ENCODE data around the gene PAM16.

Gene PAM16

DNA sequence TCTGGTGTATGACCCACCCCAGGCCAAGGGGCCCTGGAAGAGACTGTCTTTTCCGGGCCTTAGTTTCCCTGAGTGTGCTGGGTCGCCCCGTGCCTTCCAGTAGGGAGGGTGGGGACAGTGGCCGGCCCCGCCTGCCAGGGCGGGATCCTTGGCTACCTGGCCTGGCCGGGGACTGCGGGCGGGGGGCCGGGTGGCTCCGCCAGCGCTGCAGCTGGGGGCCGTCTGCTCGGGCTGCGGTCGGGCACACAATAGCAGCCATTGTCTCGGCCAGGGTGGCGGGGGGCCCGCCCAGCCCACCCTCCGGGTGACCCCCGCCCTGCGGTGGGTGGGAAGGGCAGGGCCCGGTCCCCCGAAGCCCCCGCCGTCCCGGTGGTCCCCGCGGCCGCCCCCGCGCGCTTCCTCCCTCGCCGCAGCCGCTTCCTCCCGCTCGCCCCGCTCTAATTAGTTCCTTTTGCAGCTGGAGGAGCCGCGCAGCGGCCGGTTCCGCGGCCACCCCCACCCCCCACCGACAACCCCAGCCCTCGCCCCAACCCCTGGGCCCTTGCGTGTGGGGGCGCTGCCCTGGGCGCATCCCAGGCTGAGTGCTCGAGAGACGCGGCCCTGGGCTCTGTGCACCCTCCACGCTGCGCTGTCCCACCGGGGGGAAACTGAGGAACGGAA, 23.6 kb downstream of the PAM16 start:
- TF ChIP-seq, protein P1, sequence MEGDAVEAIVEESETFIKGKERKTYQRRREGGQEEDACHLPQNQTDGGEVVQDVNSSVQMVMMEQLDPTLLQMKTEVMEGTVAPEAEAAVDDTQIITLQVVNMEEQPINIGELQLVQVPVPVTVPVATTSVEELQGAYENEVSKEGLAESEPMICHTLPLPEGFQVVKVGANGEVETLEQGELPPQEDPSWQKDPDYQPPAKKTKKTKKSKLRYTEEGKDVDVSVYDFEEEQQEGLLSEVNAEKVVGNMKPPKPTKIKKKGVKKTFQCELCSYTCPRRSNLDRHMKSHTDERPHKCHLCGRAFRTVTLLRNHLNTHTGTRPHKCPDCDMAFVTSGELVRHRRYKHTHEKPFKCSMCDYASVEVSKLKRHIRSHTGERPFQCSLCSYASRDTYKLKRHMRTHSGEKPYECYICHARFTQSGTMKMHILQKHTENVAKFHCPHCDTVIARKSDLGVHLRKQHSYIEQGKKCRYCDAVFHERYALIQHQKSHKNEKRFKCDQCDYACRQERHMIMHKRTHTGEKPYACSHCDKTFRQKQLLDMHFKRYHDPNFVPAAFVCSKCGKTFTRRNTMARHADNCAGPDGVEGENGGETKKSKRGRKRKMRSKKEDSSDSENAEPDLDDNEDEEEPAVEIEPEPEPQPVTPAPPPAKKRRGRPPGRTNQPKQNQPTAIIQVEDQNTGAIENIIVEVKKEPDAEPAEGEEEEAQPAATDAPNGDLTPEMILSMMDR (IDR thresholded peaks at IDR 0.05; ENCODE audit: low read depth, low read length) = no peak
- H3K4me3 ChIP-seq (ENCODE audit: low read depth, low read length) = peak overlapping the region; percentile 17
- in situ Hi-C loops (cut with HindIII; ENCODE audit: low sequenced_read_pairs) = no loop called here
- no peak for DNase-seq (ENCODE audit: low read depth, low spot score)

- TF ChIP-seq, protein P1 (IDR thresholded peaks at IDR 0.05; ENCODE audit: low read depth, low read length) = no peak
- H3K4me3 ChIP-seq (ENCODE audit: low read depth, low read length) = no peak overlapping the region
- in situ Hi-C loops (cut with HindIII; ENCODE audit: low sequenced_read_pairs) = no loop called here
- DNase-seq (ENCODE audit: low read depth, low spot score) = no peak
Observed at GRCh38 chr16:4325253-4325758, 25.8 kb downstream of the PAM16 start.

DNA sequence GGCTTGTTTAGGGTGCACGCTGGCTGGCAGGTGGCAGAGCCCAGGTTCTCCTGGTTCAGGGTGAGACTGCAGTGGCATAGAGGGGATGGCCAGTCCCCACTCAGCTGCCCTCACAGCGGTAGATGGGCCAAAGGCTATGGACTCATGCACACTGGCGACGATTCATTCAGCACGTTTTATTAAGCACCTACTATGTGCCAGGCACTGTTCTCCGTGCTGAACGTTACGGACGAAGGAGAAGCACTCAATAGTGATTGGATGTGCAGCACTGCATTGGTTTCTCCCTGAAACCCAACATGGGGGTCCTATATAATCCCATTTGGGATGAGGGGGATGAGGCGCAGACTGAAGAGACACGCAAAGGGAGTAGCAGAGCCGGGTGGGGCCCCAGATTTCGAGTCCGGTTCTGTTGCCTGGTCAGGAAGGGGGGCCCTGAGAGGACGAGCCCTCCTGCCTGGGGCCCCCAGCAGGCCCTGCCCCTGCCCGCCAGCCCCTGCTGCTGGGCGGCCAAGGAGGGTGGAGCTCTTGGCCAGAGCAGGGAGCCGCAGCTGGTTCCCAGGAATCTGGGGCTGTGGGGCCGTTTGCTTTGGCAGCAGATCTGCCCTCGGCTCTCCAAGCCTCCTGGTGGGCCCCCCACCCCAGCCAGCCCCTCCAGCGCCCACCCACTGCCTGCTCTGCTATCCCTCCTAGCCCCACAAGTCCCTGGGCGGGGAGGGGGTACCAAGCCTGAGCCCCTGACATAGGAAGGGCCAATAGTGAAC, 26.4 kb downstream of the PAM16 start:
- TF ChIP-seq, protein P1 (IDR thresholded peaks at IDR 0.05; ENCODE audit: low read depth, low read length) = no peak
- no peak overlapping the region for H3K4me3 ChIP-seq (ENCODE audit: low read depth, low read length)
- in situ Hi-C loops (cut with HindIII; ENCODE audit: low sequenced_read_pairs) = no loop called here
- no peak for DNase-seq (ENCODE audit: low read depth, low spot score)

DNA sequence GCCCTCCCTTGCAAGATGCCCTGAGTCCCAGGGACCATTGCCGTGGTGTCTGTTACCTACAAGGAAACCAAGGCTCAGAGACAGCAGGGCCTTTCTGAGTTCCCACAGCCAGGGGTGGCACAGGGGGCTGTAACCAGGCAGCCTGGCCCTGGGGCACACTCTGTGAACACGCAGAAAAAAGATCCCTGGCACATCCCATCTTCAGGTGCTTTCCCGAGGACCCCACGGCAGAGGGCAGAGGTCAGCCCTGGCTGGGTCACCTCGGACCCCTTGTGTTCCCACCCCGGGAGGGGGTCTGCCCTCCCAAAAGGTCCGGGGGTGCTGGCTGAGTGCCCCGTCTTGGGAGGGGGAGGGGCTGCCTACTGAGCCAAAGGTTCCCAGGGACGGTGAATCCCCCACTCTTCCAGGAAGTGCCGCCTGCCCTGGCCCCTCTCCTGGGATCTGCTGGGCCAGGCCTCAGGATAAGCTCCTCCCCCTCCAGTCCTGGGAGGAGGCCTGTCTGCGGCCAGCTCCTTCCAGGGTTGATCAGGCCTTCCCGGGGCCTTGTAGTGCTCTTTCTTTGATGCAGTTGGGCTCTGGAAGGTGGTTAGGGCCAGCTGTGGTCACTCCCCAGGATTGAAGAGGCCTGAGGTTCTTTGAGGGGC, 27.2 kb downstream of the PAM16 start:
- no peak overlapping the region for H3K4me3 ChIP-seq (ENCODE audit: low read depth, low read length)
- DNase-seq (ENCODE audit: low read depth, low spot score) = peak; percentile 49
- in situ Hi-C loops (cut with HindIII; ENCODE audit: low sequenced_read_pairs) = no loop called here
- TF ChIP-seq, protein P1 (IDR thresholded peaks at IDR 0.05; ENCODE audit: low read depth, low read length) = no peak

- in situ Hi-C loops (cut with HindIII; ENCODE audit: low sequenced_read_pairs) = no loop called here
- no peak for DNase-seq (ENCODE audit: low read depth, low spot score)
- TF ChIP-seq, protein P1 (IDR thresholded peaks at IDR 0.05; ENCODE audit: low read depth, low read length) = no peak
- H3K4me3 ChIP-seq (ENCODE audit: low read depth, low read length) = no peak overlapping the region
Observed at GRCh38 chr16:4323071-4323844, 27.9 kb downstream of the PAM16 start.

Data from astrocyte of the spinal cord (primary cell).